GM18909 (cell line): Measurements from ENCODE around the gene BTC.
"Not testable (repeated sequence)": the region's sequence is repeated elsewhere in the genome, so short reads cannot be mapped to it uniquely, and the experiment has no call there.

Source experiments
- ATAC-seq: cut with Tn5 transposase; IDR thresholded peaks from one replicate; pipeline ENCODE4 v1.9.1; 2021; ENCODE audit warnings: mild to moderate bottlenecking; ENCODE audit not compliant: unreplicated experiment, poor library complexity

BTC gene

DNA sequence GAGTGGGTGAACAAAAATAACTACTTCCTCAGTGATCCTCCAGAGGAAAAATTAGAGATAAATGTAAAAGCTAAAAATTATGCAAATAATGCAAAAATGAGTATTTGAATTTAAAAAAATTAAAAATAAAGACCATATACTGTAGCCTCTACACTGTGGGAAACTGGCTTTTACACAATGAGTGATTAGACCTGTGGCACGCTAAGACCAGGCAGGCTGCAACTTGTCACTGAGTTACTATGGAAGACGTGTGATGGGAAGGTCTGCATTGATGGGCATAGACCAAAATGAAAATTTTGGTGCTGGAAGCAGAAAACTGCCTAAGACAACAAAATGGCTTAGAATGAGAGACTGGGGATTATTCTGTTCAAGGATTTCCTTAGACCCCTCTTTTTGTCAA, 30.2 kb downstream of the BTC start:
- no peak for ATAC-seq

DNA sequence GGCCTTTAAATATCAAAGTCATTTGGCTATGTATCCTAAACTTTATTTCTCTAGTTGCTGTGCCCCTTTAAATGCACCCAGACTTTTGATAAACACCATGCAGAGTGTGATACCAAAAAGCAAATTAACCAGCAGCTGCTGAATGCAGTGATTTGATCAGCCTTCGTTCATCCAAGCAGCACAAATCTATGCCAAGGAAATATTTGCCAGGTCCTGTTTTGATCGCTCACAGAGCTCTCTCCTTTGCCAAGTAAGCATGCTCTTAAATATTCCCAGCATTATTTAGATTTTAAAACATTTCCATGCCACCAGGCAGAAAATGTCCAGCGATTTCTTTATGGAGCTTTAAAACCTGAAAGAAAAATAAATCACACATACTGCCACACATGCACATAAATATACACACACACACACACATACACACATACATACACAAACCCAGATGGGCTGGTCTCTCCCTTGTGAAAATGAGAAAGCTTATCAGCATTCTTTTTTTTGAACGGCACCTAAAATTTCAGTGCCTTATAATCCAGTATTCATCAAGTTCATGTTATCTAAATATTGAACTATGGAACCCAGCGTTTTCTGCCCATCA, 35.7 kb downstream of the BTC start:
- no peak for ATAC-seq

DNA sequence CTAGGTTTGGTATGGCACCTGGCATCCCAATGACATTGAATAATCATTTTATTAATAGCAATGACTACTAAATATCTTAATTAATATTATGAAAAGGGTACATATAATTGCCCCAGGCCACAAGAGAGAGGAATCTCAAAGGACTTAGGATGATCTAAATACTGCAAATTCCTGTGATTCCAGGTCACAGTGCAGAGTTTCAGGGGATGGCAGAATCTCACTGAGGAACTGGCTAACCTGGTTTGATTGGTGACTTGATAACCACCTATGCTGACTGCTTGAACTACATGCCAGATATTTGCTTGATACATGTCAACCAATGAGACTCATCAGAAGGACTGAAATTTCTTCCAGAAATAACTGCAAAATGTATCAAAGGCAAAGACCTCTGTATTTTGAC, 37.2 kb downstream of the BTC start:
- no peak for ATAC-seq

- no peak for ATAC-seq
Measured at GRCh38 chr4:74755486-74755885, 38.8 kb downstream of the BTC start.

DNA sequence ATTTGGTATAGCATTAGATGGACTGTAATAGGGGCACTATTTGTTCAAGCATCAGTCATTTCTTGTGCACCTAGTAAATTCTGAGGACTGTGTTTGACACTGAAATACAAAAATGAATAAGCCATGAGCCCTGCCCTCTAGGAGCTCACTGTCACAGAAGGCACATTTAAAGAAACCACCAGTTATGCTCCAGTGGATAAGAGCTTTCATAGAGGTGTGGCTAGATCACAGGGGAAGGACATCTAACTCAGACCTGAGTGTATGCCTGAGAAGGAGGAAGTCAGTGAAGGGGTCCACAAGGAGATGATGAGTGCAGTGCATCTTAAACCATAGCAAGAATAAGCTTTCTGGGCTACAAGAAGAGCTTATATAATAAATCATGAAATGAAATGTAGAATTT, 40.1 kb downstream of the BTC start:
- peak; percentile 87 for ATAC-seq

GRCh38 chr4:74752798-74753197, 41.5 kb downstream of the BTC start:
- ATAC-seq, result no peak

- ATAC-seq, result no peak
Measured at GRCh38 chr4:74751856-74752255, 42.5 kb downstream of the BTC start.

- ATAC-seq, result no peak
Measured at GRCh38 chr4:74751247-74751646, 43.1 kb downstream of the BTC start.

- no peak for ATAC-seq
Measured at GRCh38 chr4:74742185-74742584, 52.1 kb downstream of the BTC start.

- ATAC-seq, result no peak
Measured at GRCh38 chr4:74738464-74739143, 55.7 kb downstream of the BTC start.

GRCh38 chr4:74734995-74735394, 59.3 kb downstream of the BTC start:
- no peak for ATAC-seq

GRCh38 chr4:74733756-74734155, 60.6 kb downstream of the BTC start:
- ATAC-seq, result no peak

GRCh38 chr4:74724979-74725378, 69.3 kb downstream of the BTC start:
- no peak for ATAC-seq

GRCh38 chr4:74716436-74716765, 77.9 kb downstream of the BTC start:
- ATAC-seq, result no peak

- peak; percentile 68 for ATAC-seq
Measured at GRCh38 chr4:74715706-74716435, 78.5 kb downstream of the BTC start.

DNA sequence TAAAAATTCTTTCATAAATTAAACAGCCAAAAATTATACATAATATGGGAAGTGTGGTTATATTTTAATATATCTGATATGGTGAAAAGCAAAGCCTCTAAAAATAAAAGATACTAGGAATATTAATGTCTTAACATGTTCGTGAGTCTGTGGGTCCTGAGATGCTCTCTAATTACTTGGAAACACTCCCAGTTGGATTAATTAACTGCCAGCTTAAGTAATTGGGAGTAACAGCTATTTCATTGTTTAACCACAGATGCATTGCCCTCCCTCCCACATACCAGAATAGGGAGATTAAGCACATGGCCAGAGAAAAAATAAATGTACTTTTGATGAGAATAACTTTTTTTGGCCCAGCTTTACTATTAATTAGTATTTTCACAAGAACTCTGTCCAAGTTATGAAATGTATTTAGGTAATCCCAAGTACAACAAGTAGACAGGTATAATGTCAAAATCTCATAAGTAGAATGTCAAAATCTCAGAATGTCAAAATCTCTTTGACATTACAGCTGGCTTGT, 79.7 kb downstream of the BTC start:
- no peak for ATAC-seq

DNA sequence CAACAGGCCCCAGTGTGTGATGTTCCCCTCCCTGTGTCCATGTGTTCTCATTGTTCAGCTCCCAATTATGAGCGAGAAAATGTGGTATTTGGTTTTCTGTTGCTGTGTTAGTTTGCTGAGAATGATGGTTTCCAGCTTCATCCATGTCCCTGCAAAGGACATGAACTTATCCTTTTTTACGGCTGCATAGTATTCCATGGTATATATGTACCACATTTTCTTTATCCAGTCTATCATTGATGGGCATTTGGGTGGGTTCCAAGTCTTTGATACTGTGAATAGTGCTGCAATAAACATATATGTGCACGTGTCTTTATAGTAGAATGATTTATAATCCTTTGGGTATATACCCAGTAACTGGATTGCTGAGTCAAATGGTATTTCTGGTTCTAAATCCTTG, 86.2 kb downstream of the BTC start:
- ATAC-seq, result not testable (repeated sequence)
